GM12878 (cell line): ENCODE measurements around the gene POU6F2. TPM values are rescaled to one million over a fixed set of nuclear protein-coding genes. Genes with fewer than 3 reads are reported as not detected.

Source experiments
- ATAC-seq: fragments of 200-7000 bp; cut with Tn5 transposase; 3 replicates; pipeline ENCODE4 v1.9.1; 2020; ENCODE audit warnings: mild to moderate bottlenecking, moderate library complexity
- BruUV-seq: library from RNA; stranded (reverse); fragments of 400-500 nt; replicated peaks from 2 replicates; lab custom pipeline; 2021; lab: Mats Ljungman, UMichigan
- CTCF ChIA-PET: fragments of 300-600 bp; sonication (Branson Sonifier 250); formaldehyde crosslinking; extraction: SDS; loops from one replicate; lab custom pipeline; 2021; ENCODE audit warnings: inconsistent platforms; lab: Yijun Ruan, JAX
- POLR2A ChIA-PET: fragments of 350-600 bp; formaldehyde crosslinking; extraction: SDS; loops from one replicate; lab custom pipeline; 2021; ENCODE audit warnings: inconsistent platforms; lab: Charles Lee
- RAD21 ChIA-PET: fragments of 300-600 bp; sonication (Branson Sonifier 250); formaldehyde crosslinking; loops from one replicate; lab custom pipeline; 2023; ENCODE audit warnings: antibody characterized with exemption; ENCODE audit not compliant: unreplicated experiment; lab: Charles Lee
- SMC1A ChIA-PET: fragments of 300-600 bp; sonication (Branson Sonifier 250); formaldehyde crosslinking; loops from one replicate; lab custom pipeline; 2023; ENCODE audit not compliant: unreplicated experiment, uncharacterized antibody; lab: Charles Lee
- DNase-seq: peaks from one replicate; pipeline ENCODE4 v3.0.0-alpha.2; 2011; ENCODE audit warnings: low read depth, low spot score
- FAIRE-seq: peaks from 3 replicates; lab custom pipeline; 2011; peaks lifted over from hg19 to GRCh38; lab: Jason Lieb, UNC
- H2AFZ ChIP-seq: 2 replicates; pipeline ENCODE4 v1.6.0; 2011; ENCODE audit warnings: low read depth, low read length, control low read depth; ENCODE audit not compliant: control insufficient read depth
- H3K27ac ChIP-seq: 2 replicates; pipeline ENCODE4 v1.5.1; 2011; ENCODE audit warnings: control low read depth; ENCODE audit not compliant: control insufficient read depth, insufficient read depth
- H3K27me3 ChIP-seq, 2 experiments: replicated peaks in 1 of 2; 2 replicates each; pipeline versions ENCODE4 v1.6.0 to v1.6.1; 2011; ENCODE audit warnings: low read length in 1 of 2; ENCODE audit not compliant: control insufficient read depth in 2 of 2, insufficient read depth in 2 of 2
- H3K36me3 ChIP-seq, 2 experiments: 2 replicates each; pipeline ENCODE4 v1.5.1; 2011; ENCODE audit warnings: low read length in 1 of 2; ENCODE audit not compliant: control insufficient read depth in 2 of 2, insufficient read depth in 2 of 2
- H3K4me1 ChIP-seq: 2 replicates; pipeline ENCODE4 v1.6.1; 2011; ENCODE audit warnings: mild to moderate bottlenecking, low read length, moderate library complexity, mixed read lengths; ENCODE audit not compliant: control insufficient read depth, insufficient read depth
- H3K4me2 ChIP-seq: 2 replicates; pipeline ENCODE4 v1.6.0; 2011; ENCODE audit warnings: control low read depth; ENCODE audit not compliant: control insufficient read depth, insufficient read depth
- H3K4me3 ChIP-seq: fragments of 200-600 bp; sonication (generic); 2 replicates; pipeline ENCODE4 v1.5.1; 2016
- H3K79me2 ChIP-seq: 2 replicates; pipeline ENCODE4 v1.6.0; 2011; ENCODE audit warnings: low read length; ENCODE audit not compliant: control insufficient read depth, insufficient read depth
- H3K9ac ChIP-seq: 2 replicates; pipeline ENCODE4 v1.8.0; 2011; ENCODE audit warnings: low read length, control low read depth, mixed read lengths; ENCODE audit not compliant: control insufficient read depth, insufficient read depth
- H3K9me3 ChIP-seq: replicated peaks from 3 replicates; pipeline ENCODE4 v1.5.1; 2011; ENCODE audit warnings: mild to moderate bottlenecking, low read length; ENCODE audit not compliant: control insufficient read depth, insufficient read depth
- H4K20me1 ChIP-seq: 2 replicates; pipeline ENCODE4 v1.6.0; 2011; ENCODE audit not compliant: control insufficient read depth, insufficient read depth
- ATF7 ChIP-seq: fragments of 450-650 bp; IDR thresholded peaks from 2 replicates; pipeline ENCODE4 v1.6.1; 2016; ENCODE audit warnings: low read depth, mild to moderate bottlenecking
- CBX3 ChIP-seq: fragments of 200-600 bp; sonication (generic); IDR thresholded peaks from 2 replicates; pipeline ENCODE4 v1.6.1; 2016; ENCODE audit warnings: low read depth, borderline replicate concordance
- CHD4 ChIP-seq: fragments of 200-600 bp; sonication (generic); IDR thresholded peaks from 2 replicates; pipeline ENCODE4 v1.6.1; 2016; ENCODE audit warnings: mild to moderate bottlenecking
- FOXK2 ChIP-seq: fragments of 450-650 bp; IDR thresholded peaks from 2 replicates; pipeline ENCODE4 v1.6.1; 2017; ENCODE audit warnings: mild to moderate bottlenecking, moderate library complexity
- HDGF ChIP-seq: fragments of 450-650 bp; IDR thresholded peaks from 2 replicates; pipeline ENCODE4 v1.6.1; 2016; ENCODE audit warnings: antibody characterized with exemption
- JUNB ChIP-seq: IDR thresholded peaks from 2 replicates; pipeline ENCODE4 v1.6.1; 2016; ENCODE audit warnings: antibody characterized with exemption, mild to moderate bottlenecking
- MEF2A ChIP-seq: IDR thresholded peaks from 2 replicates; pipeline ENCODE4 v1.6.1; 2011; ENCODE audit warnings: low read depth, mild to moderate bottlenecking, low read length, moderate library complexity; ENCODE audit not compliant: insufficient read depth
- MEF2B ChIP-seq: fragments of 450-650 bp; IDR thresholded peaks from 2 replicates; pipeline ENCODE4 v1.6.1; 2018; ENCODE audit warnings: mild to moderate bottlenecking, moderate library complexity; ENCODE audit not compliant: partially characterized antibody, poor library complexity, severe bottlenecking
- MTA3 ChIP-seq: IDR thresholded peaks from 2 replicates; pipeline ENCODE4 v1.6.1; 2012; ENCODE audit warnings: low read length, inconsistent platforms, borderline replicate concordance
- NR2F1 ChIP-seq: fragments of 450-650 bp; conservative IDR thresholded peaks from 2 replicates; pipeline ENCODE4 v1.6.1; 2017; ENCODE audit warnings: mild to moderate bottlenecking
- NRF1 ChIP-seq: conservative IDR thresholded peaks from 2 replicates; pipeline ENCODE4 v1.6.1; 2011; ENCODE audit warnings: mild to moderate bottlenecking, low read depth, low read length, improper control_type of control experiment
- POLR2AphosphoS2 ChIP-seq: IDR thresholded peaks from 2 replicates; pipeline ENCODE4 v1.6.1; 2011; ENCODE audit warnings: low read depth, mild to moderate bottlenecking, low read length, improper control_type of control experiment, moderate library complexity
- SMC3 ChIP-seq: IDR thresholded peaks from 2 replicates; pipeline ENCODE4 v1.6.1; 2011; ENCODE audit warnings: low read length, improper control_type of control experiment, borderline replicate concordance
- SUZ12 ChIP-seq: fragments of 200-600 bp; sonication (generic); IDR thresholded peaks from one replicate; pipeline ENCODE4 v1.6.1; 2018; ENCODE audit warnings: antibody characterized with exemption, mild to moderate bottlenecking; ENCODE audit not compliant: unreplicated experiment
- ZNF217 ChIP-seq: fragments of 450-650 bp; IDR thresholded peaks from 2 replicates; pipeline ENCODE4 v1.6.1; 2017; ENCODE audit warnings: antibody characterized with exemption, mild to moderate bottlenecking
- ZNF384 ChIP-seq: IDR thresholded peaks from 2 replicates; pipeline ENCODE4 v1.6.1; 2012; ENCODE audit warnings: low read depth, mild to moderate bottlenecking, low read length, improper control_type of control experiment, borderline replicate concordance
- WGBS: methylation state at CpG from one replicate; pipeline ENCODE4 v1.1.6; 2016; ENCODE audit warnings: low lambda C conversion rate; ENCODE audit not compliant: insufficient replicate concordance, insufficient coverage; ENCODE audit errors: missing lambda C conversion rate; 5-methylcytosine and 5-hydroxymethylcytosine counted together
- in situ Hi-C: fragments of 300-500 bp; cut with MboI; formaldehyde crosslinking; loops from 9 replicates; pipeline ENCODE4 v1.14.3; 2018; ENCODE audit warnings: mixed read lengths
- intact Hi-C: fragments of 100-400 bp; cut with micrococcal nuclease; formaldehyde crosslinking; loops from one replicate; pipeline ENCODE4 v1.14.2; 2022; ENCODE audit not compliant: unreplicated experiment
- polyA plus RNA-seq, 11 experiments: library from polyadenylated mRNA; depleted of rRNA in 4 of 11; unstranded in 6 of 11; stranded (reverse) in 5 of 11; fragments of >200 nt; fragmentation: Nextera tagmentation in 4 of 11; fragmentation: Illumina TruSeq in 1 of 11; extraction: Ambion mirVana in 4 of 11; extraction: Trizol in 1 of 11; gene quantifications; 1 replicate in 1 of 11; 2 replicates in 10 of 11; pipeline versions ENCODE4 v1.2.1 to v1.2.3, GENCODE V29; 2011 to 2016; ENCODE audit warnings: inconsistent platforms in 2 of 11, missing spikeins in 2 of 11, low read depth in 1 of 11
- total RNA-seq, 4 experiments: library from RNA; depleted of rRNA in 3 of 4; stranded (reverse); fragments of >200 nt in 3 of 4; fragmentation: Illumina TruSeq in 1 of 4; extraction: Trizol in 1 of 4; gene quantifications; 2 replicates each; pipeline versions ENCODE4 v1.2.1 to v1.2.3, GENCODE V29; 2013 to 2021
- TF ChIP-seq, protein P1 (sequence below), 3 experiments: IDR thresholded peaks in 2 of 3; conservative IDR thresholded peaks in 1 of 3; 2 replicates each; pipeline ENCODE4 v1.5.1; 2011; ENCODE audit warnings: low read depth in 3 of 3, low read length in 3 of 3, mild to moderate bottlenecking in 3 of 3, control low read depth in 2 of 3, moderate library complexity in 2 of 3, inconsistent platforms in 1 of 3, mixed read lengths in 1 of 3; ENCODE audit not compliant: control insufficient read depth in 2 of 3, insufficient read depth in 1 of 3; ENCODE audit errors: extremely low read depth in 1 of 3
- TF ChIP-seq, protein P2 (sequence below): IDR thresholded peaks from 2 replicates; pipeline ENCODE4 v1.6.1; 2012; ENCODE audit warnings: low read depth, low read length, improper control_type of control experiment

POU6F2 gene
- total and polyA plus RNA-seq, 10 of the 15 experiments (the other 5 are each of a cell fraction or from before 2014, with no cell fraction given), result 0.10 TPM; not detected in 9

DNA sequence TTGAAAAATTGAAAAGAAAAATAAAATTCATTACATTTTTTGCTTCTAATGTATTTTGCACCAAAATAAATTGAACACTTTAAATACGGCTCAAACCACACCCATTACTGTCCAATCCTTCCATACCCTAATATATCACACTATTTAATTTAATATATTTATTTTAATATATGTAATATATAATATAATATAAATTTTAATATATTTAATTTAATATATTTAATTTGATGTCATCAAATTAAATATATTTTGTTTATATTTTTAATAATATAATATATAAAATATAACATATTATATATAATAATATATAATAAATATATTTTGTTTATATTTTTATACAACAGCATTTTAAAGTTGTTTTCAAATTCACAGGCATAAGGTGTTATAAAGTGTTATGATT is 15.7 kb upstream of the POU6F2 start:
- in situ Hi-C loops, result no loop called here
- no peak for TF ChIP-seq ZNF217
- no peak for TF ChIP-seq NR2F1
- TF ChIP-seq CHD4, result no peak
- TF ChIP-seq, protein P1, sequence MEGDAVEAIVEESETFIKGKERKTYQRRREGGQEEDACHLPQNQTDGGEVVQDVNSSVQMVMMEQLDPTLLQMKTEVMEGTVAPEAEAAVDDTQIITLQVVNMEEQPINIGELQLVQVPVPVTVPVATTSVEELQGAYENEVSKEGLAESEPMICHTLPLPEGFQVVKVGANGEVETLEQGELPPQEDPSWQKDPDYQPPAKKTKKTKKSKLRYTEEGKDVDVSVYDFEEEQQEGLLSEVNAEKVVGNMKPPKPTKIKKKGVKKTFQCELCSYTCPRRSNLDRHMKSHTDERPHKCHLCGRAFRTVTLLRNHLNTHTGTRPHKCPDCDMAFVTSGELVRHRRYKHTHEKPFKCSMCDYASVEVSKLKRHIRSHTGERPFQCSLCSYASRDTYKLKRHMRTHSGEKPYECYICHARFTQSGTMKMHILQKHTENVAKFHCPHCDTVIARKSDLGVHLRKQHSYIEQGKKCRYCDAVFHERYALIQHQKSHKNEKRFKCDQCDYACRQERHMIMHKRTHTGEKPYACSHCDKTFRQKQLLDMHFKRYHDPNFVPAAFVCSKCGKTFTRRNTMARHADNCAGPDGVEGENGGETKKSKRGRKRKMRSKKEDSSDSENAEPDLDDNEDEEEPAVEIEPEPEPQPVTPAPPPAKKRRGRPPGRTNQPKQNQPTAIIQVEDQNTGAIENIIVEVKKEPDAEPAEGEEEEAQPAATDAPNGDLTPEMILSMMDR (IDR thresholded peaks at IDR 0.05 in 2 of 3, conservative IDR thresholded peaks at IDR 0.05 in 1 of 3; ENCODE audit: control insufficient read depth in 2 of 3, extremely low read depth in 1 of 3, insufficient read depth in 1 of 3, low read depth in 3 of 3, low read length in 3 of 3), result no peak
- TF ChIP-seq MEF2B, result no peak
- no peak for TF ChIP-seq ATF7
- TF ChIP-seq JUNB, result no peak
- TF ChIP-seq, all 136 proteins: peak for 0
- ChIA-PET POLR2A (no interaction called here), CTCF (no interaction called here), SMC1A (no interaction called here), RAD21 (no interaction called here)
- H3K4me3 ChIP-seq, result no peak overlapping the region
- no peak overlapping the region for H3K4me2 ChIP-seq
- no peak overlapping the region for H2AFZ ChIP-seq
- intact Hi-C loops, result no loop called here
- H3K36me3 ChIP-seq, result no peaks in the 10 kb centered on the region
- no peaks in the 10 kb centered on the region for H3K9me3 ChIP-seq
- no TSS peak for BruUV-seq
- DNase-seq (no peak), FAIRE-seq (no peak), ATAC-seq (no peak)
- no peaks in the 10 kb centered on the region for H3K4me1 ChIP-seq
- H4K20me1 ChIP-seq, result no peaks in the 10 kb centered on the region
- no peaks in the 10 kb centered on the region for H3K27me3 ChIP-seq
- no peaks in the 10 kb centered on the region for H3K79me2 ChIP-seq
- H3K9ac ChIP-seq, result no peak overlapping the region
- WGBS, result 3% methylated on average over 1 of the region's 1 CpG
- H3K27ac ChIP-seq, result no peak overlapping the region

- Histone ChIP-seq H4K20me1 (no peaks in the 10 kb centered on the region), H3K4me2 (no peak overlapping the region), H3K4me1 (no peaks in the 10 kb centered on the region), H2AFZ (no peak overlapping the region), H3K27me3 (no peaks in the 10 kb centered on the region), H3K9ac (no peak overlapping the region), H3K4me3 (no peak overlapping the region), H3K79me2 (no peaks in the 10 kb centered on the region)
- ChIA-PET CTCF (no interaction called here), SMC1A (no interaction called here), RAD21 (no interaction called here), POLR2A (no interaction called here)
- ATAC-seq (no peak), FAIRE-seq (no peak)
- 0% methylated on average over 1 of the region's 1 CpG for WGBS
- in situ Hi-C loops, result no loop called here
- no TSS peak for BruUV-seq
- intact Hi-C loops, result no loop called here
- TF ChIP-seq MEF2A (no peak), NRF1 (no peak), FOXK2 (no peak), POLR2AphosphoS2 (no peak), CBX3 (no peak), HDGF (no peak), SUZ12 (no peak), MTA3 (no peak), SMC3 (no peak), ZNF384 (no peak)
- TF ChIP-seq, protein P2, sequence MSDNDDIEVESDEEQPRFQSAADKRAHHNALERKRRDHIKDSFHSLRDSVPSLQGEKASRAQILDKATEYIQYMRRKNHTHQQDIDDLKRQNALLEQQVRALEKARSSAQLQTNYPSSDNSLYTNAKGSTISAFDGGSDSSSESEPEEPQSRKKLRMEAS, result no peak
- TF ChIP-seq, all 136 proteins: peak for 0
- H3K27ac ChIP-seq, result no peak overlapping the region
- H3K9me3 ChIP-seq, result no peaks in the 10 kb centered on the region
- DNase-seq, result no peak
- no peaks in the 10 kb centered on the region for H3K36me3 ChIP-seq
These were observed 12.8 kb upstream of the POU6F2 start for GRCh38 chr7:38964921-38965320.
